DND-41 (cell line): ENCODE data around the gene PDIK1L.

Experiments used
- CTCF ChIP-seq: IDR thresholded peaks from 2 replicates; pipeline ENCODE4 v1.5.1; 2012; ENCODE audit warnings: borderline replicate concordance, low read length, moderate library complexity, mild to moderate bottlenecking; ENCODE audit not compliant: poor library complexity, severe bottlenecking; ENCODE audit errors: extremely low read depth
- EZH2 ChIP-seq: IDR thresholded peaks from 3 replicates; pipeline ENCODE4 v1.6.1; 2012; ENCODE audit warnings: borderline replicate concordance, low read depth, mild to moderate bottlenecking, moderate library complexity, low read length, inconsistent platforms; ENCODE audit not compliant: severe bottlenecking

GRCh38 chr1:26090893-26091292 is 20.7 kb upstream of the PDIK1L start:
- TF ChIP-seq CTCF: no peak
- TF ChIP-seq EZH2: no peak
